SK-N-SH (cell line): ENCODE results near the gene RNPEPL1. TPM values are rescaled to one million over a fixed set of nuclear protein-coding genes. Genes with fewer than 3 reads are reported as not detected.

Experiments used
- CTCF ChIA-PET: fragments of 300-600, 350-600 bp; formaldehyde crosslinking; extraction: SDS; loops from one replicate; lab custom pipeline; 2021; lab: Yijun Ruan, JAX
- POLR2A ChIA-PET: fragments of 350-600 bp; sonication (Branson Sonifier 250); formaldehyde crosslinking; extraction: SDS; loops from one replicate; lab custom pipeline; 2020; ENCODE audit warnings: antibody characterized with exemption, inconsistent platforms; lab: Yijun Ruan, JAX
- DNase-seq: peaks from one replicate; pipeline ENCODE4 v3.0.0; 2012
- H2AFZ ChIP-seq: fragments of 200-600 bp; sonication (generic); 2 replicates; pipeline ENCODE4 v1.8.1; 2016; ENCODE audit warnings: antibody characterized with exemption, mild to moderate bottlenecking, low read depth
- H3F3A ChIP-seq: fragments of 200-600 bp; sonication (generic); replicated peaks from 2 replicates; pipeline ENCODE3; 2016; ENCODE audit warnings: antibody characterized with exemption, mild to moderate bottlenecking; ENCODE audit not compliant: insufficient read depth
- H3K27ac ChIP-seq, 2 experiments: fragments of 200-500 bp in 1 of 2; fragments of 200-600 bp in 1 of 2; sonication (Bioruptor generic) in 1 of 2; sonication (generic), shearing (Covaris generic) in 1 of 2; 2 replicates each; pipeline versions ENCODE4 v1.5.1 to v1.6.1; 2014 to 2016; ENCODE audit warnings: low read depth in 2 of 2, inconsistent platforms in 1 of 2, low read length in 1 of 2, mild to moderate bottlenecking in 1 of 2, mixed read lengths in 1 of 2
- H3K27me3 ChIP-seq: fragments of 200-600 bp; sonication (generic), shearing (Covaris generic); 2 replicates; pipeline ENCODE4 v1.6.1; 2016; ENCODE audit warnings: mixed run types; ENCODE audit not compliant: insufficient read depth
- H3K36me3 ChIP-seq, 2 experiments: fragments of 200-500 bp in 1 of 2; fragments of 200-600 bp in 1 of 2; sonication (Bioruptor generic) in 1 of 2; sonication (generic) in 1 of 2; replicated peaks in 1 of 2; 2 replicates each; pipeline versions ENCODE3 to v1.5.1; 2014 to 2016; ENCODE audit warnings: low read length in 1 of 2, mild to moderate bottlenecking in 1 of 2; ENCODE audit not compliant: insufficient read depth in 2 of 2, control insufficient read depth in 1 of 2
- H3K4me1 ChIP-seq, 2 experiments: fragments of 200-500 bp in 1 of 2; fragments of 200-600 bp in 1 of 2; sonication (Bioruptor generic) in 1 of 2; sonication (generic), shearing (Covaris generic) in 1 of 2; 2 replicates each; pipeline versions ENCODE4 v1.5.1 to v1.6.1; 2014 to 2016; ENCODE audit warnings: low read depth in 1 of 2, low read length in 1 of 2, mixed run types in 1 of 2; ENCODE audit not compliant: insufficient read depth in 2 of 2, control insufficient read depth in 1 of 2
- H3K4me2 ChIP-seq: fragments of 200-600 bp; sonication (generic), shearing (Covaris generic); 2 replicates; pipeline ENCODE4 v1.6.1; 2017; ENCODE audit warnings: mixed run types
- H3K4me3 ChIP-seq, 2 experiments: fragments of 200-500 bp in 1 of 2; fragments of 200-600 bp in 1 of 2; sonication (Bioruptor generic) in 1 of 2; sonication (generic), shearing (Covaris generic) in 1 of 2; 2 replicates each; pipeline versions ENCODE4 v1.5.1 to v1.8.1; 2014 to 2016; ENCODE audit warnings: low read depth in 2 of 2, inconsistent platforms in 1 of 2, low read length in 1 of 2, mild to moderate bottlenecking in 1 of 2, mixed read lengths in 1 of 2, moderate library complexity in 1 of 2
- H3K79me2 ChIP-seq: fragments of 200-600 bp; sonication (generic); 2 replicates; pipeline ENCODE4 v1.8.1; 2017; ENCODE audit warnings: mild to moderate bottlenecking; ENCODE audit not compliant: insufficient read depth
- H3K9ac ChIP-seq: fragments of 200-600 bp; sonication (generic); 2 replicates; pipeline ENCODE4 v1.6.1; 2017; ENCODE audit warnings: mixed run types
- H3K9me2 ChIP-seq: fragments of 200-600 bp; sonication (generic); 2 replicates; pipeline ENCODE4 v1.6.1; 2017; ENCODE audit warnings: mixed run types
- H3K9me3 ChIP-seq: fragments of 200-600 bp; sonication (generic); 2 replicates; pipeline ENCODE4 v1.6.1; 2017; ENCODE audit warnings: mixed run types, mild to moderate bottlenecking, moderate library complexity
- H4K20me1 ChIP-seq: fragments of 200-600 bp; sonication (generic); 2 replicates; pipeline ENCODE4 v1.6.1; 2017; ENCODE audit warnings: mild to moderate bottlenecking, mixed run types; ENCODE audit not compliant: insufficient read depth
- CHD2 ChIP-seq: fragments of 150-350 bp; IDR thresholded peaks from 2 replicates; pipeline ENCODE4 v1.6.1; 2018; ENCODE audit warnings: low read length; ENCODE audit not compliant: partially characterized antibody
- ELF1 ChIP-seq: IDR thresholded peaks from 2 replicates; pipeline ENCODE4 v1.4.0; 2012
- EP300 ChIP-seq, 2 experiments: IDR thresholded peaks; 2 replicates each; pipeline versions ENCODE4 v1.4.0 to v1.6.1; 2012; ENCODE audit warnings: borderline replicate concordance in 1 of 2, low read depth in 1 of 2, low read length in 1 of 2
- FOSL2 ChIP-seq: IDR thresholded peaks from 2 replicates; pipeline ENCODE4 v1.4.0; 2012; ENCODE audit warnings: low read depth, mild to moderate bottlenecking, moderate library complexity, borderline replicate concordance
- GABPA ChIP-seq: IDR thresholded peaks from 2 replicates; pipeline ENCODE4 v1.4.0; 2012; ENCODE audit warnings: low read depth, mild to moderate bottlenecking
- JUND ChIP-seq: IDR thresholded peaks from 2 replicates; pipeline ENCODE4 v1.4.0; 2012
- MEF2A ChIP-seq: IDR thresholded peaks from 2 replicates; pipeline ENCODE4 v1.4.0; 2012; ENCODE audit warnings: low read depth, borderline replicate concordance
- MXI1 ChIP-seq: IDR thresholded peaks from 2 replicates; pipeline ENCODE4 v1.6.1; 2012; ENCODE audit warnings: mild to moderate bottlenecking, low read depth, low read length, improper control_type of control experiment
- NFIC ChIP-seq: IDR thresholded peaks from 2 replicates; pipeline ENCODE4 v1.4.0; 2012; ENCODE audit warnings: borderline replicate concordance
- NRF1 ChIP-seq: IDR thresholded peaks from 2 replicates; pipeline ENCODE4 v1.6.1; 2012; ENCODE audit warnings: low read depth, mild to moderate bottlenecking, low read length
- POLR2AphosphoS5 ChIP-seq: IDR thresholded peaks from 2 replicates; pipeline ENCODE4 v1.6.1; 2012; ENCODE audit warnings: low read depth, low read length
- RFX5 ChIP-seq: IDR thresholded peaks from 2 replicates; pipeline ENCODE4 v1.6.1; 2012; ENCODE audit warnings: mild to moderate bottlenecking, improper control_type of control experiment, low read length
- SIN3A ChIP-seq: IDR thresholded peaks from 2 replicates; pipeline ENCODE4 v1.6.1; 2012; ENCODE audit warnings: low read depth, mild to moderate bottlenecking, low read length, moderate library complexity, borderline replicate concordance
- SMC3 ChIP-seq: IDR thresholded peaks from 2 replicates; pipeline ENCODE4 v1.6.1; 2012; ENCODE audit warnings: low read depth, low read length, improper control_type of control experiment
- TAF1 ChIP-seq: IDR thresholded peaks from 2 replicates; pipeline ENCODE4 v1.6.1; 2012; ENCODE audit warnings: low read depth, mild to moderate bottlenecking, low read length, moderate library complexity, borderline replicate concordance
- WGBS: methylation state at CpG from one replicate; pipeline ENCODE4 v1.1.6; 2017; ENCODE audit warnings: low lambda C conversion rate; 5-methylcytosine and 5-hydroxymethylcytosine counted together
- polyA plus RNA-seq, 3 experiments: library from polyadenylated mRNA; depleted of rRNA; stranded (reverse); fragments of >200 nt; gene quantifications; 2 replicates each; pipeline ENCODE4 v1.2.3, GENCODE V29; 2012
- TF ChIP-seq, protein P1 (sequence below): IDR thresholded peaks from 2 replicates; pipeline ENCODE4 v1.6.1; 2012; ENCODE audit warnings: mild to moderate bottlenecking, low read depth, low read length, moderate library complexity
- TF ChIP-seq, protein P2 (sequence below): fragments of 150-350 bp; IDR thresholded peaks from 2 replicates; pipeline ENCODE4 v1.6.1; 2016; ENCODE audit warnings: mild to moderate bottlenecking, low read depth, low read length
- TF ChIP-seq, protein P3 (sequence below): IDR thresholded peaks from 2 replicates; pipeline ENCODE4 v1.4.0; 2012; ENCODE audit warnings: low read depth, borderline replicate concordance
- TF ChIP-seq, protein P4 (sequence below): fragments of 150-350 bp; IDR thresholded peaks from 2 replicates; pipeline ENCODE4 v1.6.1; 2017; ENCODE audit warnings: antibody characterized with exemption, low read length, low read depth, borderline replicate concordance

The RNPEPL1 gene
- polyA plus RNA-seq, 1 of the 3 experiments (the other 2 are of a cell fraction) = 14.3 TPM

DNA sequence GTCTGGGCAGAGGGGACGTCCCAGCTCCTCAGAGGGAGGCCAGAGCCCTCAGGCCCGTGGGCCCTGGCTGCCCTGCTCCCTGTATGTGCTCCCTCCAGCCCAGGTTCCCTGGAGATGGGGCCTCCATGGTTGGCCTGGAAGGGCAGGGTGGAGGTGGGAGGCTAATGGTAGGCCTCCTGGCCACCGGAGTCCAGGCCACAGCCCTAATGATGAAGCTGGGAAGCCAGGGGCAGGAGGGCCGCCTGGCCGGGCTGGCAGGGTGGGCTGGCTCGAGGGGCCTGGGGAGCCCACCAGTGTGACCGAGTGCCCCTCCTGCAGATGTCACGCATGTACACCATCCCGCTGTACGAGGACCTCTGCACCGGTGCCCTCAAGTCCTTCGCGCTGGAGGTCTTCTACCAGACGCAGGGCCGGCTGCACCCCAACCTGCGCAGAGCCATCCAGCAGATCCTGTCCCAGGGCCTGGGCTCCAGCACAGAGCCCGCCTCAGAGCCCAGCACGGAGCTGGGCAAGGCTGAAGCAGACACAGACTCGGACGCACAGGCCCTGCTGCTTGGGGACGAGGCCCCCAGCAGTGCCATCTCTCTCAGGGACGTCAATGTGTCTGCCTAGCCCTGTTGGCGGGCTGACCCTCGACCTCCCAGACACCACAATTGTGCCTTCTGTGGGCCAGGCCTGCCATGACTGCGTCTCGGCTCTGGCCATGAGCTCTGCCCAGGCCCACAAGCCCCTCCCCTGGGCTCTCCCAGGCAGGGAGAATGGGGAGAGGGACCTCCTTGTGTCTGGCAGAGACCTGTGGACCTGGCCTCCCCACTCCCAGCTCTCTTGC lies 9.2 kb downstream of the RNPEPL1 start:
- Histone ChIP-seq H2AFZ (no peak overlapping the region), H3K9me2 (no peaks in the 10 kb centered on the region), H3K4me3 (no peak overlapping the region), H3K79me2 (peaks cover 32% of the 10 kb centered on the region; the same call in 1 of the 2 replicates), H3K4me2 (no peak overlapping the region), H3F3A (peaks cover 3% of the 10 kb centered on the region), H3K36me3 (peaks cover 4 to 44% of the 10 kb centered on the region in 2 experiments), H3K27ac (no peak overlapping the region; a peak in 1 of 4 replicates), H3K9ac (no peak overlapping the region), H3K4me1 (peaks cover 0 to 7% of the 10 kb centered on the region in 2 experiments; a peak in 1 of 4 replicates), H3K9me3 (no peaks in the 10 kb centered on the region), H4K20me1 (peaks cover 17% of the 10 kb centered on the region; the same call in 1 of the 2 replicates), H3K27me3 (no peaks in the 10 kb centered on the region)
- ChIA-PET POLR2A (interaction anchor here (0.9 kb wide), 1 partner anchor 9 kb away, joined by 3 read pairs; the partner anchor contains the start of gene RNPEPL1), CTCF (interaction anchor here (1.9 to 3.1 kb wide), 2 partner anchors 11 to 63 kb away, joined by 6 to 14 read pairs; no protein-coding TSS in a partner anchor)
- TF ChIP-seq RFX5 (no peak), SMC3 (no peak), FOSL2 (no peak), TAF1 (no peak)
- TF ChIP-seq, protein P1, sequence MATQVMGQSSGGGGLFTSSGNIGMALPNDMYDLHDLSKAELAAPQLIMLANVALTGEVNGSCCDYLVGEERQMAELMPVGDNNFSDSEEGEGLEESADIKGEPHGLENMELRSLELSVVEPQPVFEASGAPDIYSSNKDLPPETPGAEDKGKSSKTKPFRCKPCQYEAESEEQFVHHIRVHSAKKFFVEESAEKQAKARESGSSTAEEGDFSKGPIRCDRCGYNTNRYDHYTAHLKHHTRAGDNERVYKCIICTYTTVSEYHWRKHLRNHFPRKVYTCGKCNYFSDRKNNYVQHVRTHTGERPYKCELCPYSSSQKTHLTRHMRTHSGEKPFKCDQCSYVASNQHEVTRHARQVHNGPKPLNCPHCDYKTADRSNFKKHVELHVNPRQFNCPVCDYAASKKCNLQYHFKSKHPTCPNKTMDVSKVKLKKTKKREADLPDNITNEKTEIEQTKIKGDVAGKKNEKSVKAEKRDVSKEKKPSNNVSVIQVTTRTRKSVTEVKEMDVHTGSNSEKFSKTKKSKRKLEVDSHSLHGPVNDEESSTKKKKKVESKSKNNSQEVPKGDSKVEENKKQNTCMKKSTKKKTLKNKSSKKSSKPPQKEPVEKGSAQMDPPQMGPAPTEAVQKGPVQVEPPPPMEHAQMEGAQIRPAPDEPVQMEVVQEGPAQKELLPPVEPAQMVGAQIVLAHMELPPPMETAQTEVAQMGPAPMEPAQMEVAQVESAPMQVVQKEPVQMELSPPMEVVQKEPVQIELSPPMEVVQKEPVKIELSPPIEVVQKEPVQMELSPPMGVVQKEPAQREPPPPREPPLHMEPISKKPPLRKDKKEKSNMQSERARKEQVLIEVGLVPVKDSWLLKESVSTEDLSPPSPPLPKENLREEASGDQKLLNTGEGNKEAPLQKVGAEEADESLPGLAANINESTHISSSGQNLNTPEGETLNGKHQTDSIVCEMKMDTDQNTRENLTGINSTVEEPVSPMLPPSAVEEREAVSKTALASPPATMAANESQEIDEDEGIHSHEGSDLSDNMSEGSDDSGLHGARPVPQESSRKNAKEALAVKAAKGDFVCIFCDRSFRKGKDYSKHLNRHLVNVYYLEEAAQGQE = no peak
- TF ChIP-seq, protein P2, sequence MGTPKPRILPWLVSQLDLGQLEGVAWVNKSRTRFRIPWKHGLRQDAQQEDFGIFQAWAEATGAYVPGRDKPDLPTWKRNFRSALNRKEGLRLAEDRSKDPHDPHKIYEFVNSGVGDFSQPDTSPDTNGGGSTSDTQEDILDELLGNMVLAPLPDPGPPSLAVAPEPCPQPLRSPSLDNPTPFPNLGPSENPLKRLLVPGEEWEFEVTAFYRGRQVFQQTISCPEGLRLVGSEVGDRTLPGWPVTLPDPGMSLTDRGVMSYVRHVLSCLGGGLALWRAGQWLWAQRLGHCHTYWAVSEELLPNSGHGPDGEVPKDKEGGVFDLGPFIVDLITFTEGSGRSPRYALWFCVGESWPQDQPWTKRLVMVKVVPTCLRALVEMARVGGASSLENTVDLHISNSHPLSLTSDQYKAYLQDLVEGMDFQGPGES = no peak
- 93% methylated on average over 9 of the region's 26 CpGs for WGBS
- DNase-seq = no peak

DNA sequence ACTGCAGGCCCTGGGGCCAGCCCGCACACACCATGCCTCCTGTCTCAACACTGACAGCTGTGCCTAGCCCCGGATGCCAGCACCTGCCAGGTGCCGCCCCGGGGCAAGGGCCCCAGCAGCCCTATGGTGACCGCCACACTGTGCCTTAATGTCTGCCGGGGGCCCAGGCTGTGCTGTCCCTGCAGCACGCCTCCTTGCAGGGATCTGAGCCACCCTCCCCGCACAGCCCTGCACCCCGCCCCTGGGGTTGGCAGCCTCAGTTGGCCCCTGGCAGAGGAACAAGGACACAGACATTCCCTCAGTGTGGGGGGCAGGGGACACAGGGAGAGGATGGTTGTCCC lies 9.8 kb downstream of the RNPEPL1 start:
- H3K9me2 ChIP-seq = no peaks in the 10 kb centered on the region
- CTCF ChIA-PET = interaction anchor here (1.9 to 3.1 kb wide), 2 partner anchors 12 to 64 kb away, joined by 6 to 14 read pairs; no protein-coding TSS in a partner anchor
- no peak overlapping the region; a peak in 1 of 4 replicates for H3K27ac ChIP-seq
- no peak overlapping the region for H3K4me2 ChIP-seq
- POLR2A ChIA-PET = interaction anchor here (0.9 kb wide), 1 partner anchor 9 kb away, joined by 3 read pairs; the partner anchor contains the start of gene RNPEPL1
- no peak for DNase-seq
- peaks cover 17% of the 10 kb centered on the region; the same call in 1 of the 2 replicates for H4K20me1 ChIP-seq
- H3K9me3 ChIP-seq = no peaks in the 10 kb centered on the region
- no peaks in the 10 kb centered on the region for H3K27me3 ChIP-seq
- no CpG with 5 or more reads among the region's 9 CpGs for WGBS
- H3K9ac ChIP-seq = no peak overlapping the region
- H3K4me1 ChIP-seq = peaks cover 0 to 7% of the 10 kb centered on the region in 2 experiments; a peak in 1 of 4 replicates
- no peak overlapping the region for H2AFZ ChIP-seq
- H3K4me3 ChIP-seq = no peak overlapping the region
- peaks cover 38% of the 10 kb centered on the region for H3K79me2 ChIP-seq
- peaks cover 8 to 44% of the 10 kb centered on the region in 2 experiments for H3K36me3 ChIP-seq
- peaks cover 3% of the 10 kb centered on the region for H3F3A ChIP-seq
- TF ChIP-seq CHD2 (no peak), SMC3 (no peak), MXI1 (no peak), MEF2A (no peak), SIN3A (no peak), NFIC (no peak), ELF1 (no peak), EP300 (IDR thresholded peaks at IDR 0.05; ENCODE audit: borderline replicate concordance in 1 of 2, low read depth in 1 of 2, low read length in 1 of 2) (no peak), GABPA (no peak), POLR2AphosphoS5 (no peak), NRF1 (no peak), JUND (no peak)
- TF ChIP-seq, protein P3, sequence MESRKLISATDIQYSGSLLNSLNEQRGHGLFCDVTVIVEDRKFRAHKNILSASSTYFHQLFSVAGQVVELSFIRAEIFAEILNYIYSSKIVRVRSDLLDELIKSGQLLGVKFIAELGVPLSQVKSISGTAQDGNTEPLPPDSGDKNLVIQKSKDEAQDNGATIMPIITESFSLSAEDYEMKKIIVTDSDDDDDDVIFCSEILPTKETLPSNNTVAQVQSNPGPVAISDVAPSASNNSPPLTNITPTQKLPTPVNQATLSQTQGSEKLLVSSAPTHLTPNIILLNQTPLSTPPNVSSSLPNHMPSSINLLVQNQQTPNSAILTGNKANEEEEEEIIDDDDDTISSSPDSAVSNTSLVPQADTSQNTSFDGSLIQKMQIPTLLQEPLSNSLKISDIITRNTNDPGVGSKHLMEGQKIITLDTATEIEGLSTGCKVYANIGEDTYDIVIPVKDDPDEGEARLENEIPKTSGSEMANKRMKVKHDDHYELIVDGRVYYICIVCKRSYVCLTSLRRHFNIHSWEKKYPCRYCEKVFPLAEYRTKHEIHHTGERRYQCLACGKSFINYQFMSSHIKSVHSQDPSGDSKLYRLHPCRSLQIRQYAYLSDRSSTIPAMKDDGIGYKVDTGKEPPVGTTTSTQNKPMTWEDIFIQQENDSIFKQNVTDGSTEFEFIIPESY = no peak
- TF ChIP-seq, protein P4, sequence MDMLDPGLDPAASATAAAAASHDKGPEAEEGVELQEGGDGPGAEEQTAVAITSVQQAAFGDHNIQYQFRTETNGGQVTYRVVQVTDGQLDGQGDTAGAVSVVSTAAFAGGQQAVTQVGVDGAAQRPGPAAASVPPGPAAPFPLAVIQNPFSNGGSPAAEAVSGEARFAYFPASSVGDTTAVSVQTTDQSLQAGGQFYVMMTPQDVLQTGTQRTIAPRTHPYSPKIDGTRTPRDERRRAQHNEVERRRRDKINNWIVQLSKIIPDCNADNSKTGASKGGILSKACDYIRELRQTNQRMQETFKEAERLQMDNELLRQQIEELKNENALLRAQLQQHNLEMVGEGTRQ = no peak
